ENCODE results near the gene VEPH1.

The VEPH1 gene

GRCh38 chr3:157248590-157249422 is 254.4 kb downstream of the VEPH1 start:
- DNase-seq, result no peak

DNA sequence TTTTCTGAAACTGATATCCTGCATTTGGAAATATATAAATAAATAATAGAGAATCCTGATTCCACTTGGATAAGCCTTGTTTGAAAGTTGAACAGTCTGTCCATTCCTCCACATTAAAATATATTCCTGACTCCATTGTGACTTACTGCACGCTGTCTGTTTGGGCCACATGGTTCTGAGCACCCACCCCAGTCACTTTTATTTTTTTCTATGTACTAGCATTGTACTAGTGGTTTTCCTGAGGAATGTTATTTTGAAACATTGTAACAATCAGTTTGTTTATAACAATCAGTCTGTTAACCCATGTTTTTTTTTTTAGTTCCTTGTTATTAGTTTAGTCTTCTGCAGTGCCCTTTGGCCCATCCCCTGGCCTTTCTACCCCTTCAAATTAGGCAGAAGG is 255.8 kb downstream of the VEPH1 start:
- DNase-seq, result no peak

- DNase-seq, result no peak
Observed at GRCh38 chr3:157242836-157243235, 260.4 kb downstream of the VEPH1 start.

DNA sequence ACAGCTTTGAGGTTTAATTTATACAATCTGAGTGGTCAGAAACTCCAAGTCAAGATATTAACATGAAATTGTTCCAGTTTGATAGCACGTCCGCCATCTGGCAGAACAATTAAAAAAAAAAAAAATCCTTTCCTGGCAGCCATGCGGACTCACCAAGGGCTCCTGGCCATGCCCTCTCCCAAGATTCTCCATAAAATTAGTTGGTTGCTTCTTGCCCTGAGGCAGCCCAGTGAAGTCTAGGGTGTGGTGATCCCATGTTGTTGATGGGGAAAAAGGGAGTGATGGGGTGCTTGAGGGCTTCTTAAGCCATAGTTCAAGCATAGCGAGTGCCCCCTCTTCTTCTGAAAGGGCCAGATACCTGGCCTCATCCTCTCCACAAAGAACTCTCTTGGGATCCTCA is 261.6 kb downstream of the VEPH1 start:
- no peak for DNase-seq

GRCh38 chr3:157240408-157240807 is 262.8 kb downstream of the VEPH1 start:
- DNase-seq, result no peak

- peak; percentile 29 to 46 (median 40) for DNase-seq
Observed at GRCh38 chr3:157239082-157239704, 264.0 kb downstream of the VEPH1 start.

GRCh38 chr3:157238457-157238856 is 264.8 kb downstream of the VEPH1 start:
- no peak for DNase-seq

GRCh38 chr3:157237886-157238285 is 265.3 kb downstream of the VEPH1 start:
- DNase-seq, result no peak

DNA sequence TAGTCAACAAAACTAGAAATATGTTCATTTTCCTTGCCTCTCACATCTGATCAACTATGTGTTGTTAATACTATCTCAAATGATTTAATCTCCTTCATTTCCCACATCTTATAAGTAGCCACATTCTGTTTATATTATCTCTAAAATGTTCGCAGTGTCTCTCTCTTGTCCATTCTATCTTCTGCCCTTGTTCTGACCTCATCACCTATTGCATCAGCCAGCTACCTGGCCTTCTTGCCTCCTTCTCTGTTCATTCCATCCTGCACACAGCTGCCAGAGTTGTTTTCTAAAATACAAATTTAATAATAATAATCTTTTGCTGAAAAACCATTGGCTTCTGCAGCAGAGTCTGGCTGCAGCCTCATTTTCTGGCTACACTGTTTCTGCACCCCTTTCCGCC is 267.9 kb downstream of the VEPH1 start:
- no peak for DNase-seq

DNA sequence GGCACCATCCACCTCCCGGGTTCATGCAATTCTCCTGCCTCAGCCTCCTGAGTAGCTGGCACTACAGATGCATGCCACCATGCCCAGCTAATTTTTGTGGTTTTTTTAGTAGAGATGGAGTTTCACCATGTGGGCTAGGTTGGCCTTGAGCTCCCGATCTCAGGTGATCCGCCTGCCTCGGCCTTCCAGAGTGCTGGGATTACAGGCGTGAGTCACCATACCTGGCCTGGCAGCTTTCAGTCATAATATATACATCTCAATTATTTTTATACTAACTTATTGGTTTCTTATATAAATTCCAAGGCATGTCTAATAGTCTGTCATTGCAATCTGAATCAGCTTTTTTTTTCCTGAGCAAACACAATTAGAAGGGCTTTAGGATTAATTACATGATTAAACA is 269.3 kb downstream of the VEPH1 start:
- DNase-seq, result no peak

GRCh38 chr3:157232141-157232540 is 271.1 kb downstream of the VEPH1 start:
- DNase-seq, result no peak

DNA sequence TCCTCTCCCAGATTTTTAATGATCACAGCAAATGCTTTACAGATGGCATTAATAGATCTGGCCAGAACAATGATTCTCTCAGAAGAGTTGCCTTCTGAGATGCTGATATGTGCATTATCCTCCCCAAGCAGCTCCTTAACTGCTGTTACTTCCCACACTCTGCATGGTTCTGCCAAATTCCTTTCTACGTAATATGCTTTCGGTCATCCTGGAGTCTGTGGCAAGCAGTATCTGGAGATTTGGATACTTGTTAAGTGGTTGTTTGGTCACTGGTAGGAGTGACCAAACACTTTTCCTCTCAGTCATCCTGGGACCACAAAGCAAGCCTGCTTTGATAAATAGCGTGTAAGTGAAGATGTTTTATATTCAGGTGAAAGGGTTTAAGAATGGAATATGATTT is 272.1 kb downstream of the VEPH1 start:
- no peak for DNase-seq

- DNase-seq, result no peak
Observed at GRCh38 chr3:157226173-157226847, 276.9 kb downstream of the VEPH1 start.

DNA sequence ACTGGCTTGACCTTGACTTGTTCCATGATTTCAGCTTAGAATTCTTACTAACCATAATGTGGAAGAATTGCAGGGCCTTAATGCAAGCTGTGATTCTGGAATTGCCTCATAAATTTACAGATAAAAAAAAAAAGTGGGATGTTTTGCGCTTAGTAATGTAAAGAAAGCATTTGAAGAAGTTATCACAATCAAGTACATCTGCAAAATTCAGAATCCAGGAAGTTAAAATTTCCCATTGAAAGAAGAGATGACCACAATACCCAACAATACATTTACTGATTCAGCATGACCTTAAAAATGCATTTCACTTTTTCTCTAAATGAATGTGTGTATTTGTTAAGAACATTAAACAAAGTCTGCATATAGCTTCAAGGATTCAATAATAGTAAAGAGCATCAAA is 278.2 kb downstream of the VEPH1 start:
- DNase-seq, result no peak

DNA sequence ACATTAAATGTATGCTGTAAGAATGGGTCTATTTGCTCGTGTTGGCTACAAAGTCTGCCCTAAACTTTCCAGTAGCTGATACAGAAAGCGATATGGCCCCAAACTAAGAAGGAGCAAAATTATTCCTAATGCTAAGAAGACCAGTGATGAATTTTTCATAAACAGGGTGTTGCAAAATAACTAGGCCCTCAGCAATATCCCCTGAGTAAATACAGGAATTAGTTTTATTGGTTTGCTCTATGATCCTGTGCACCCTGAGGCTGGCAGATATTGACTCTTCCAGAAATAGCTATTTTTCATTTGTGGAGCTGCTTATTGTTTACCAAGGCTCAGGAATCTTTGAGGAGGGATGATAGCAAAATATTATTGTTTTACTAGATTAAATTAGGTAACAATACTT is 282.3 kb downstream of the VEPH1 start:
- DNase-seq, result no peak

GRCh38 chr3:157220211-157220610 is 283.0 kb downstream of the VEPH1 start:
- DNase-seq, result no peak

DNA sequence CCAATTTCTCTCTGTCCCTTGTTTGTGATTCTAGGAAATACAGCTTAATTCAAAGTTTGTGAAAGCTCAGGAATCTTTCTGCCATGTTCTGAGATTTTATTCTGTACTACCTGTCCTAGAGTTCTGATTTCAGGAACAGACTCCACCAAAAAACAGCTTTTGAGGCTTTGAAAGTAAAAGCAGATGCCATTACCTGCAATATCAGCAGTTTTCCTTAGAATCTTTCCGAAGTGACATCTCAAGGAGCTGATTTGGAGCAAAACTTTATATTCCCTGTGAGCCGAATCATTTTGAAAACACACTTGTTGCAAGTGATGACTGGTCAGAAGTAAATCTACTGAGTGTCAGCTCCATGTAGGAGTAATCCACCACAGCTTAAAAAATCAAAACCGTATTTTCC is 284.0 kb downstream of the VEPH1 start:
- no peak for DNase-seq

All from activated CD4-positive, CD25-positive, alpha-beta regulatory T cell (primary cell).